GM21717 (cell line): ENCODE data around the gene DUS1L.

Experiments used
- ATAC-seq: cut with Tn5 transposase; IDR thresholded peaks from one replicate; pipeline ENCODE4 v1.9.1; 2021; ENCODE audit warnings: mild to moderate bottlenecking, moderate library complexity; ENCODE audit not compliant: unreplicated experiment

Gene DUS1L

GRCh38 chr17:82077617-82078358 is 12.2 kb upstream of the DUS1L start:
- no peak for ATAC-seq

DNA sequence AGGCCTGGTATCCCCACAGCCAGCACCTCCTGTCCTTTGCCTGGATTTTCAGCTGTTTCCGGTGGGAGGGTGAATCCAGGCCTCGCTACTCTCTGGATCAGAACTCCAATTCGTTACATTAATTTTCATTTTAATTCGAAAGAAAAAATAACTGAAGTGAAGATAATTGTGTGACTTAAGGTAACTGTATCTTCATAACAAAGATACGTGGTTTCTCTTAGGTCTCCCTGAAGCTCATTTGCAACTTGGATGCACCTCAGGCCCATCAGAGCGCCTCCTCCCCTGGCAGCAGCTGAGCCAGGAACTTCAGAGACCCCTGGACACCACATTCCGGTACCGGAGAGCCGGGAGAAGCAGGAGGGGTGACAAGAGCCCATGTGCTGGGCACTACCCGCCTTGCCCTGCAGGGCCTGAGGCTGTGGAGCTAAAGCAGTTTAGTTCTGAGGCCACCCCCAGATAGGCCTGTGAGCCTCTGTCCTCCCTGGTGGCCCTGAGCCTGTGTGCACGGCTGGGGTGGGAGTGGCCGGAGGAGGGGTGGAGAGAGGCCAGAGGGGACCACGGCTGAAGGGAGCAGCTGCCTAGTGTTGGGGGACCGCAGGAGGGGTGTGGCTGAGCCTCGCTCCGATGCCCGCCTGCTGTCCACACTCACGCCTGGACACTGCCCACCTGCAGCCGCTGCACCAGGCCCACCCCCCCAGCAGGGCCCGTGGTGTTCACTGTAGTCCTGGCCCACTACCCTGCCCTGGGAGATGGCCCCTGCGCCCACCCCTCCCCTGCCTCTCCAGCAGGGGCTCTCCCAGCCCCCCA is 11.4 kb upstream of the DUS1L start:
- no peak for ATAC-seq

DNA sequence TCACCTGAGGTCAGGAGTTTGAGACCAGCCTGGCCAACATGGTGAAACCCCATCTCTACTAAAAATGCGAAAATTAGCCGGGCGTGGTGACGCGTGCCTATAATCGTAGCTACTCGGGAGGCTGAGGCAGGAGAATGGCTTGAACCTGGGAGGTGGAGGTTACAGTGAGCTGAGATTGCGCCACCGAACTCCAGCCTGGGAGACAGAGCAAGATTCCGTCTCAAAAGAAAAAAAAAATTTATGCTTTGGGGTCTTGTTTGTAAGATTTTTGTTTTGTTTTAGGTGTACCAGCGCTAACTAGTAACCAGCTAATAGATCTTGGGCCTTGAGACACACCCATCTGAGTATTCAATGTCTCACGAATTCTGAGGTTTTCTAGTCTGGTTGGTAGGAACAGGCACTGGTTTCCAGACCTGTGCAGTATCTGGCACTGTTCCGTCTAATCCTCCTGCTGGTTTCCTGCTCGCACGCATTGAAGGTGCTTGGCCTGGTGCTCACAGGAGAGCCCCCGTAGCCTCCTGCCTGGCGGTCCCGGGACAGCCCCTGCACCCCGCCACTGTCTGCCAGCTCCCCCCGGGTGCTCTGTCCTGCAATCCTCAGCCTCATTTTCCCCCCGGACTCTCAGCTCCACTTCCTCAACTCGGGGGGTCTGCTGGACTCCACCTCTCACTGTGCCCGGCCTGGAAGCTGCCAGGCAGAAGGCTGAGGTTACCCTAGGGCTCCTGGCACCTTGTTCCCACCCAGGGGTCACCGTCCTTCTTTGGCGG is 10.6 kb upstream of the DUS1L start:
- no peak for ATAC-seq

DNA sequence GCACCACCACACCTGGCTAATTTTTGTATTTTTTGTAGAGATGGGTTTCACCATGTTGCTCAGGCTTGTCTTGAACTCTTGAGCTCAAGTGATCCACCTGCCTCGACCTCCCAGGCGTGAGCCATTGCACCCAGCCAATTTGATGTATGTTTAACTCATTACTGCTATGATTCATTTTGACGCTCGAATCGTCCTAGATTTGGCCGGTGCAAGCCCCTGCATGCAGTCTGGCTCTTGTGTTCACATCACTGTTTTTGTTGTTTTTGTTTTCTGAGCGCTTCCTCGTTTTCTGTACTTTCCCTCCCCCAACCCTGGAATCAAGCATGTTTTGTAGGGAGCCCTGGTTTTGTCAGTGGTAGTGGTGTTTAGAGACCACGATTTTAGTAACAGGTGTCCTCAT is 7.8 kb upstream of the DUS1L start:
- no peak for ATAC-seq

GRCh38 chr17:82072827-82073226 is 7.2 kb upstream of the DUS1L start:
- ATAC-seq = no peak

DNA sequence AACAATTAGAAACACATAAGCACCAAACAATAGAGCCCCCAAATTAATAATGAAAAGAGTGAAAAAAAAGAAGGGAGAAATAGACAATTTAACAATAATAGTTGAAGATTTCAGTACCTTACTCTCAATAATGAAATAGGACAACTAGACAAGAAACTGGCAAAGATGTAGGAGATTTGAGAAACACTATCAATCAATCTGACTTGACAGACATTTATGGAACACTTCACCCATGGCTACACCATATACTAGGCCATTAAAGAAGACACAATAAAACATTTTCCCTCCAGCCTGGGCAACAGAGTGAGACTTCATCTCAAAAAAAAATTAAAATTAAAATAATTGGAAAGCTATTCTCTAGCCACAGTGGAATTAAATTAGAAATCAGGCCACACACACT is 5.0 kb upstream of the DUS1L start:
- ATAC-seq = no peak

DNA sequence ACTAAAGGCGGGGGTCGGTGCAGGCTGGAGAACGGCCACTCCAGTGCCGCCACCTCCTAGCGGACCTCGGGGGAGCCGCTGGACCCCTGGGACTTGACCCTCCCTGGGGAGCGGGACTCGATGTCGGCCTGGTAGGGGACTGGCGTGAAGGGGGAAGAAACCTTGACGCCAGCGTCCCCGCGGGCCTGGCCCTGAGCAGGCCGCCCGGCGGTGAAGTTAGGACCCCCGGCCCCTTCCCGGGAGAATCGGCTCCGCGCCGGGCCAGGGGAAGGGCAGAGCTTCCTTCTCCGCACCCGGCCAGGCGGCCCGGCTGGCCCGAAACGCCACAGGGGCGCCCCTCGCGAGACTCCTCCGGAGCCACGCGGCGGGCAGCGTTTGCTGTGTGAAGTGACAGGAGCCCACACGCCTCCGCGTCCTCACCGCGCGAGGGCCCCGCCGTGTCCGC is 389 bp downstream of the DUS1L start:
- no peak for ATAC-seq

DNA sequence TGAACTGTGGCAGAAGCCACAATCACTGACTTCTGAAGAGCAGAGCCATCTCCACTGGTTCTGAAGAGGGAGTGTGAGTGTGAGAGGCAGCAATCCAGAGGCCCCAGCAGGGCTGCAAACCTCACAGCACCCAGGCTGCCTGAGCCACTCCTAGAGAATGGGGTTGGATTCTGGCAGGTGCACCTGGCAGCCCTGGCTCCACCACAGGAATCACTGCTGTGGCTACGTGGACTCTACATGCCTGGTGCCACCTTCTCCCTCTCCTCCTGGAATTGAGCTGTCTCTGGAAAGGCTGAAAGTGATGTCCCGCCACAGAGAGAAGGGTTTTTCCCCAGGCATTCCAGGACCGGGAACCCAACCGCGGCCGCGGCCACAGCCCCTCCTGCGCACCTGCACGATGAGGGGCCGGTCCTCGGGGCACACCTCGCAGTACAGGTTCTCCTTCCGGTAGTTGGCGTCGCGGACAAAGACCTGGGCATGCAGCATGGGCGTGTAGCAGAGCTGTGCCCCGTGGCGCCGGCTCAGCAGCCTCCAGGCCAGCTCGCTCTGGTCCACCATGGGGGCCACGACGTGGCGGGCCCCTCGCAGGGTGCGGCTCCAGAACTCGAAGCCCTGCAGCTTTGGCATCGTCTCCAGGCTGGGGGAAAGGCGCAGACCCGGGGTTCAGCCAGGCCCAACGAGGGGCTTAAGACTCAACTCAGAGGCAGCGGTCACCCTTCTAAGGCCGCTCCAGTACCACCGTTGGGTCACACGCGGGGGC is 991 bp downstream of the DUS1L start:
- ATAC-seq = no peak

DNA sequence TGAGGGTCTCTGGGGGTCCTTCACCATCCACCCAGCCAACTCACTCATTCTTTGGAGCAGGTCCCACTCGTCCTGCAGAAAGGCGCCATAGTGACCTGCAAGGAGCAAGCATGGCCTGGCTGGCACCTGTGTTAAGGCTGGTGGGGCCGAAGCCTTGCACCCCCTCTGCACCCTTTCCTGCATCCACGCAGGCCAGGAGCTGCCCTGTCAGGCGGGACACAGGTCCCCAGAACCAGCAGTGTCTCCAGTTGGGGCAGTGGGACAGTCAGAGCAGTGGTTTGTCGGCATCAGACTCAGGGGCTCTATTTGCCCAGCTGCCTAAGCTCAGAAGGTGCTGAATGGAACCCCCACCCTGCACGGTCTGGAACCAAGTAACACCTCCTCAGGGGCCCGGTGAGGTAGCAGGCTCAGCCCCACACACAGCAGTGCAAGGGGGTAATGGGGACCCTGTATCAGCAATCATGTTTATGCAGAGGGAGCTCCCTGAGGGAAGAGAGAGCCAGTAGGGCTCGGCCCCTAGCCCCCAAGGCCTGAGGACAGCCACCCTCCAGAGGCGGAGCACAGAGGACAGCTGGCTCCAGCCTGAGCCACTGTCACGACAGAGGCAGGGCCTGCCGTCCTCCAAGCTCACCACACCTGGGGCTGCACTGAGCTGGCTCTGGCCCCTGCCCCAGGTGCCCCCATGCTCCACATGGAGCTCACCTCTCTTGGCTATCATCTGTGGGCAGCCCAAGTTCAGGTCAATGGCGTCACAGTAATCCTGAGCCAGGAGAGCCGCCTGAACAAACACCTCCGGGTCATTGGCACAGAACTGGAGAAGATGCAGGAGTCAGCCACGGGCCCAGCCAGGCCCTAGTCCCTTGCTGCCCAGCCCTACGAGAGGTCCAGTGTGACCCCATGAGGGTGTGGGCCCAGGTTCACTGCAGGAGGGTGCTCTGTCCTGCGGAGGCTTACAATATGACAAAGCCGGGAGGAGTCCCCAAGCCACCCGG is 1.9 kb downstream of the DUS1L start:
- ATAC-seq = no peak

GRCh38 chr17:82062984-82063368 is 2.6 kb downstream of the DUS1L start:
- no peak for ATAC-seq

GRCh38 chr17:82062076-82062983 is 3.3 kb downstream of the DUS1L start:
- ATAC-seq = no peak

DNA sequence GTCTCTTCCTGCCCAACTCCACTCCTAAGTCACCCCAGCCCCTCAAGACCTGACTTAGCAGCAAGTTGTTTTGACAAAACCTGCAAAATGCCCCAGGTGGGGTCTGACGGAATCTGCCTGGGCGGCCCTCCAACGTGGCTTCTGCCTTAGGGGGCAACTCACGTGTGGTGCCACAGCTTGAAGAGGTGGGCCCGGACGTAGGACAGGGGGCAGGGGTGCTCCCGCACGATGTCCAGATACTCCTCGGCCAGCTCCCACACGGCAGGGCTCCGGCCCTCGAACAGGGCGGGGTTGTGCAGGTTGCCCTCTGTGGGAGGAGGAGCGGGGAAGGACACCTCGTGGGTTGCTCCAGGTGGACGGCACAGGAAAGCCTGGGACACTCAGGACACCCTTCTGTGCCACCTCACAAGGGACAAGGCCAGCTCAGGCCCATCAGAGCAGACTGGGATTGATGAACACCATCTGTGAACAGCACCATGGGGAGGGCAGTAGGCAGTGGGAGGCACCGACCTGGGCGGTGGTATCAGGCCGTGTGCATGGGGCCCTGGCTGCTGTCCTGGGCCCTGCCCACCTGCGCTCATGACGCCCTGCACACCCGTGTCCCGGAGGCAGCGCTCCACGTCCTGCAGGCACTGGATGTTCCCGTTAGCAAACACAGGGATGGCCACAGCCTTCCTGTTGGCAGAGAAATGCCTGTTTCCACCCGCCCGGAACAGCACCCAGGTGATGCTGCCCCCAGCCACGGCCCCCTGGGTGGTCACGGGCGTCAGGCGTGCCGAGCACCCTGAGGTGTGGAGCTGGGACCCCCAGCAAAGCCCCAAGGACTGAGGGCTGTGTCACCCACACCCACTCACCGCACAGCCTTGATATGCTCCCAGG is 4.3 kb downstream of the DUS1L start:
- ATAC-seq = no peak

DNA sequence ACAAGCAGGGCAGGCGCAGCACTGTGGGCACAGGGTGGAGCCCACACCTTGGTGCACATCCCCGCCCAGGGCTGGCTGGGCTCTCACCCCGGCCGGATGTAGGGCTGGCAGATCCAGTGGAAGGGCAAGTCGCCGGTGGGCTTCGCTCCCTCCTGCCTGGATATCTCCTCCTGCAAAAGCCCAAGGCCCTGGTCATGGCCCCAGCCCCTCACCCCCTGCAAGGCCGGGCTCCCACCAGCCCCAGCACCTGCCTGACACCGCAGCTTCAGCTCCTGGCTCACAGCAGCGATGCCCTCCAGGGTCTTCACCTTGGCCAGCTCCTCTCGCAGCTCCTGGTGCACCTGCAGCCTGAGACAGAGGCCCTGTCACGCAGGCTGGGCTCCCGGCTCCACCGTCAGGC is 5.0 kb downstream of the DUS1L start:
- no peak for ATAC-seq

- ATAC-seq = no peak
Measured at GRCh38 chr17:82060001-82060380, 5.6 kb downstream of the DUS1L start.

GRCh38 chr17:82059272-82060000 is 6.2 kb downstream of the DUS1L start:
- ATAC-seq = no peak

GRCh38 chr17:82058855-82059249 is 6.8 kb downstream of the DUS1L start:
- no peak for ATAC-seq

GRCh38 chr17:82058230-82058854 is 7.3 kb downstream of the DUS1L start:
- no peak for ATAC-seq
